ENCODE measurements around the gene RTEL1. TPM values are rescaled to one million over a fixed set of nuclear protein-coding genes. Genes with fewer than 3 reads are reported as not detected.

RTEL1 gene
- total and polyA plus RNA-seq, 9 of the 15 experiments (the other 6 are each of a cell fraction or from before 2014, with no cell fraction given) = 0.36 to 61.0 (median 17.9) TPM

DNA sequence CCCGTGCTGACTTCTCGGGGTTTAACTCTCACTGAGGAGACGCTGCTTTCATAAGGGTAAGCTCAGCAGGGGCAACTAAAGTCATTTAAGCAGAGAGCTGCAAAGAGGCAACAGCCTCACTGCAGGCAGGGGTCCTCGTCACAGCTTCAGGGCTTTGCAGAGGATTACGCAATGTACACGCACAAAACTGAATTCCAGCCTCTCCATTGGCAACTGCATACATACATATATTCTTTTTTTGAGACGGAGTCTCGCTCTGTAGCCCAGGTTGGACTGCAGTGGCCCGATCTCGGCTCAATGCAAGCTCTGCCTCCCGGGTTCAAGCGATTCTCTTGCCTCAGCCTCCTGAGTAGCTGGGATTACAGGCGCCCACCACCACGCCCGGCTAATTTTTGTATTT, 33.6 kb upstream of the RTEL1 start (continued):
- TF ChIP-seq CBX8 (IDR thresholded peaks at IDR 0.05; ENCODE audit: borderline replicate concordance, extremely low read depth, low read depth, low read length, poor library complexity, severe bottlenecking) (no peak), CEBPG (CRISPR knock-in tag; IDR thresholded peaks at IDR 0.05) (peak; percentile 89), CEBPG (tag; conservative IDR thresholded peaks at IDR 0.05 in 1 of 2, IDR thresholded peaks at IDR 0.05 in 1 of 2) (peak; percentile 65 to 89)

DNA sequence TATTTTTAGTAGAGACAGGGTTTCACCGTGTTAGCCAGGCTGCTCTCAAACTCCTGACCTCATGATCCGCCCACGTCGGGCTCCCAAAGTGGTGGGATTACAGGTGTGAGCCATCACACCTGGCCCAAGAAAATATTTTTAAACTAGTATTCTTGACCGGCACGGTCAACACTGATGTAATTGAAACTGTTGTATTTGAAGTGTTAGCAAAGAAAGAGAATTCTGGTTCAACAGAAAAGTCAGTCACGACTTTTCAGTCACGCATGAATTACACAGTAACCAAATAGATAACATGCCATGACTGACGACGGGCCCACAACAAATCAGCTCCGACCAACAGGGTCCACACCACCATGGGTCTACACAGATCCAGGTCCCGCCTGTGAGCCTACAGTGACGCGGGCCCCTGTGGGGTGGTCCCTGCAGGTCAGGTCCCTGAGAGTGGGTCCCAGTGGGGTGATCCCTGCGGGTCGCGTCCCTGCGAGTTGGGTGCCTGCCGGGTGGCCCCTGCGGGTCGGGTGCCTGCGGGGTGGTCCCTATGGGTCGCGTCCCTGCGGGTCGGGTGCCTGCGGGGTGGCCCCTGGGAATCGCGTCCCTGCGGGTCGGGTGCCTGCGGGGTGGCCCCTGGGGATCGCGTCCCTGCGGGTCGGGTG, 32.2 kb upstream of the RTEL1 start:
- intact Hi-C loops (cut with micrococcal nuclease) = no loop called here
- FAIRE-seq = peak; percentile 69
- TF ChIP-seq, protein P1, sequence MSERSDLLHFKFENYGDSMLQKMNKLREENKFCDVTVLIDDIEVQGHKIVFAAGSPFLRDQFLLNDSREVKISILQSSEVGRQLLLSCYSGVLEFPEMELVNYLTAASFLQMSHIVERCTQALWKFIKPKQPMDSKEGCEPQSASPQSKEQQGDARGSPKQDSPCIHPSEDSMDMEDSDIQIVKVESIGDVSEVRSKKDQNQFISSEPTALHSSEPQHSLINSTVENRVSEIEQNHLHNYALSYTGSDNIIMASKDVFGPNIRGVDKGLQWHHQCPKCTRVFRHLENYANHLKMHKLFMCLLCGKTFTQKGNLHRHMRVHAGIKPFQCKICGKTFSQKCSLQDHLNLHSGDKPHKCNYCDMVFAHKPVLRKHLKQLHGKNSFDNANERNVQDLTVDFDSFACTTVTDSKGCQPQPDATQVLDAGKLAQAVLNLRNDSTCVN (CRISPR knock-in tag; IDR thresholded peaks at IDR 0.05) = no peak
- TF ChIP-seq SETDB1 (IDR thresholded peaks at IDR 0.05; ENCODE audit: low read length) (no peak), KDM5B (IDR thresholded peaks at IDR 0.05; ENCODE audit: insufficient replicate concordance, low read depth, low read length) (peak; percentile 73), ZBED1 (IDR thresholded peaks at IDR 0.05) (peak; percentile 51; the same call in 1 of the 2 replicates), ZNF584 (CRISPR knock-in tag; IDR thresholded peaks at IDR 0.05; ENCODE audit: low read depth) (no peak), BMI1 (IDR thresholded peaks at IDR 0.05; ENCODE audit: low read length) (no peak), SREBF1 (IDR thresholded peaks at IDR 0.05; ENCODE audit: borderline replicate concordance, low read depth, low read length) (no peak), FOSL1 (tag; conservative IDR thresholded peaks at IDR 0.05) (no peak), KHSRP (IDR thresholded peaks at IDR 0.05) (no peak), ZNF133 (CRISPR knock-in tag; IDR thresholded peaks at IDR 0.05) (no peak), TAF1 (IDR thresholded peaks at IDR 0.05; ENCODE audit: control insufficient read depth, extremely low read depth, insufficient read depth, low read length, severe bottlenecking) (peak; percentile 34), JUND (IDR thresholded peaks at IDR 0.05; ENCODE audit: borderline replicate concordance, low read depth, low read length) (no peak), JUND (tag; IDR thresholded peaks at IDR 0.05; ENCODE audit: borderline replicate concordance, low read depth, low read length) (no peak), PTRF (tag; IDR thresholded peaks at IDR 0.05) (no peak), CREM (IDR thresholded peaks at IDR 0.05; ENCODE audit: low read depth) (0 out of 2 replicates have a peak, but pooled peaks have one; percentile 13), CBFA2T3 (IDR thresholded peaks at IDR 0.05) (no peak), U2AF2 (optimal IDR thresholded peaks at IDR 0.05; ENCODE audit: low read depth, low read length) (no peak), SMAD4 (CRISPR knock-in tag; conservative IDR thresholded peaks at IDR 0.05) (no peak), KLF6 (CRISPR knock-in tag; IDR thresholded peaks at IDR 0.05; ENCODE audit: borderline replicate concordance) (no peak)

More for the DNA sequence above, 32.2 kb upstream of the RTEL1 start:
- H3K4me3 ChIP-seq = peak overlapping the region; percentile 99
- DNase-seq (ENCODE audit: extremely low read depth in 1 of 4, low spot score in 3 of 4) (peak; percentile 42 to 56 (median 48)), ATAC-seq (peak; percentile 25)
- no peaks in the 10 kb centered on the region for H3K9me1 ChIP-seq (ENCODE audit: control insufficient read depth, insufficient read depth, low read length)
- H3K4me1 ChIP-seq (replicated peaks in 1 of 2; ENCODE audit: control insufficient read depth in 2 of 2, insufficient read depth in 2 of 2, low read length in 2 of 2) = peaks cover 7 to 46% of the 10 kb centered on the region in 2 experiments; a peak in 4 of 5 replicates
- peak overlapping the region; percentile 97 for H3K27ac ChIP-seq (ENCODE audit: extremely low read depth, low read depth, low read length)
- in situ Hi-C loops (cut with MboI) = no loop called here
- H3K9ac ChIP-seq (ENCODE audit: insufficient read depth in 1 of 2, low read depth in 2 of 2, low read length in 2 of 2) = peak overlapping the region; percentile 98 to 99
- ChIA-PET POLR2A (interaction anchor here (1.6 kb wide), 1 partner anchor 28 kb away, joined by 3 read pairs; no protein-coding TSS in a partner anchor), CTCF (ENCODE audit: low intra/inter-chr PET ratio) (no interaction called here)
- H3K9me3 ChIP-seq (replicated peaks; ENCODE audit: control insufficient read depth, insufficient read depth, low read depth, low read length) = no peaks in the 10 kb centered on the region
- H3K4me2 ChIP-seq (ENCODE audit: insufficient read depth, low read length) = peak overlapping the region; percentile 94
- peak overlapping the region; percentile 81 for H2AFZ ChIP-seq (ENCODE audit: low read depth, low read length)
- peaks cover 71% of the 10 kb centered on the region for H3K79me2 ChIP-seq (ENCODE audit: control insufficient read depth, insufficient read depth, low read length)
- H3K36me3 ChIP-seq (ENCODE audit: control insufficient read depth, insufficient read depth, low read length) = peaks cover 8% of the 10 kb centered on the region; the same call in 1 of the 3 replicates
- H4K20me1 ChIP-seq (replicated peaks; ENCODE audit: control insufficient read depth, insufficient read depth, low read length) = no peaks in the 10 kb centered on the region
- no peaks in the 10 kb centered on the region for H3K27me3 ChIP-seq (ENCODE audit: control insufficient read depth in 2 of 2, insufficient read depth in 2 of 2, low read length in 2 of 2)
- 14% methylated on average over 14 of the region's 36 CpGs for WGBS (ENCODE audit: insufficient coverage, low coverage, missing lambda C conversion rate)
- BruUV-seq (replicated peaks) = no TSS peak
